Gastrocnemius medialis (tissue), 4 donors: ENCODE results near the gene BIRC7.

ENCODE experiments used
- POLR2A ChIP-seq, 2 donors: fragments of 450-650 bp; IDR thresholded peaks; one replicate each; pipeline ENCODE4 v1.6.1; 2017; ENCODE audit warnings: antibody characterized with exemption in 2 of 2, mild to moderate bottlenecking in 2 of 2, moderate library complexity in 2 of 2
- TF ChIP-seq, protein P1 (sequence below), 5 experiments: fragments of 450-650 bp in 3 of 5; fragments of 200-600 bp in 2 of 5; sonication (generic) in 2 of 5; IDR thresholded peaks in 4 of 5; conservative IDR thresholded peaks in 1 of 5; 1 replicate in 4 of 5; 2 replicates in 1 of 5; pipeline ENCODE4 v1.5.1; 2016 to 2019; ENCODE audit warnings: antibody characterized with exemption in 5 of 5, mild to moderate bottlenecking in 3 of 5, moderate library complexity in 3 of 5

GRCh38 chr20:63273635-63274380, 38.1 kb downstream of the BIRC7 start:
- TF ChIP-seq, protein P1, sequence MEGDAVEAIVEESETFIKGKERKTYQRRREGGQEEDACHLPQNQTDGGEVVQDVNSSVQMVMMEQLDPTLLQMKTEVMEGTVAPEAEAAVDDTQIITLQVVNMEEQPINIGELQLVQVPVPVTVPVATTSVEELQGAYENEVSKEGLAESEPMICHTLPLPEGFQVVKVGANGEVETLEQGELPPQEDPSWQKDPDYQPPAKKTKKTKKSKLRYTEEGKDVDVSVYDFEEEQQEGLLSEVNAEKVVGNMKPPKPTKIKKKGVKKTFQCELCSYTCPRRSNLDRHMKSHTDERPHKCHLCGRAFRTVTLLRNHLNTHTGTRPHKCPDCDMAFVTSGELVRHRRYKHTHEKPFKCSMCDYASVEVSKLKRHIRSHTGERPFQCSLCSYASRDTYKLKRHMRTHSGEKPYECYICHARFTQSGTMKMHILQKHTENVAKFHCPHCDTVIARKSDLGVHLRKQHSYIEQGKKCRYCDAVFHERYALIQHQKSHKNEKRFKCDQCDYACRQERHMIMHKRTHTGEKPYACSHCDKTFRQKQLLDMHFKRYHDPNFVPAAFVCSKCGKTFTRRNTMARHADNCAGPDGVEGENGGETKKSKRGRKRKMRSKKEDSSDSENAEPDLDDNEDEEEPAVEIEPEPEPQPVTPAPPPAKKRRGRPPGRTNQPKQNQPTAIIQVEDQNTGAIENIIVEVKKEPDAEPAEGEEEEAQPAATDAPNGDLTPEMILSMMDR (IDR thresholded peaks at IDR 0.05 in 4 of 5, conservative IDR thresholded peaks at IDR 0.05 in 1 of 5), result no peak
- TF ChIP-seq POLR2A (IDR thresholded peaks at IDR 0.05), result no peak
